IMR-90 (cell line): ENCODE results near the gene CDK5R1. TPM values are rescaled to one million over a fixed set of nuclear protein-coding genes. Genes with fewer than 3 reads are reported as not detected.

Source experiments
- ATAC-seq: fragments of 200-7000 bp; cut with Tn5 transposase; 2 replicates; pipeline ENCODE4 v1.9.1; 2020; ENCODE audit warnings: low read depth, mild to moderate bottlenecking, moderate library complexity
- BruUV-seq: library from RNA; stranded (reverse); fragments of 400-500 nt; replicated peaks from 2 replicates; lab custom pipeline; 2021; lab: Mats Ljungman, UMichigan
- CTCF ChIA-PET: fragments of 300-600 bp; formaldehyde crosslinking; extraction: SDS; loops from one replicate; lab custom pipeline; 2021; ENCODE audit warnings: antibody characterized with exemption; lab: Yijun Ruan, JAX
- POLR2A ChIA-PET: fragments of 300-600 bp; sonication (Branson Sonifier 250); formaldehyde crosslinking; loops from one replicate; lab custom pipeline; 2022; ENCODE audit warnings: antibody characterized with exemption; ENCODE audit not compliant: unreplicated experiment; lab: Charles Lee
- DNase-seq: peaks from one replicate; pipeline ENCODE4 v3.0.0; 2013
- H2AFZ ChIP-seq: replicated peaks from 2 replicates; pipeline ENCODE3; 2013; ENCODE audit warnings: low read length, mild to moderate bottlenecking; ENCODE audit not compliant: poor library complexity
- H2AK5ac ChIP-seq: 2 replicates; pipeline ENCODE4 v1.6.1; 2013; ENCODE audit warnings: low read depth, low read length, inconsistent platforms
- H2AK9ac ChIP-seq: replicated peaks from 2 replicates; pipeline ENCODE3; 2013; ENCODE audit warnings: mild to moderate bottlenecking, low read depth, low read length, moderate library complexity; ENCODE audit not compliant: poor library complexity
- H2BK120ac ChIP-seq: 2 replicates; pipeline ENCODE4 v1.6.1; 2013; ENCODE audit warnings: low read depth, low read length, inconsistent platforms
- H2BK15ac ChIP-seq: 3 replicates; pipeline ENCODE4 v1.6.1; 2013; ENCODE audit warnings: low read depth, low read length, inconsistent platforms
- H2BK20ac ChIP-seq: 2 replicates; pipeline ENCODE4 v1.6.1; 2013; ENCODE audit warnings: low read depth, mild to moderate bottlenecking, inconsistent platforms, low read length, moderate library complexity
- H2BK5ac ChIP-seq: 2 replicates; pipeline ENCODE4 v1.6.1; 2013; ENCODE audit warnings: mild to moderate bottlenecking, low read depth, low read length, inconsistent platforms; ENCODE audit not compliant: poor library complexity, severe bottlenecking
- H3K14ac ChIP-seq: replicated peaks from 2 replicates; pipeline ENCODE4 v1.6.1; 2013; ENCODE audit warnings: low read depth, low read length, inconsistent platforms
- H3K18ac ChIP-seq: 2 replicates; pipeline ENCODE4 v1.6.1; 2013; ENCODE audit warnings: low read depth, low read length, control low read depth
- H3K23ac ChIP-seq: 2 replicates; pipeline ENCODE4 v1.6.1; 2013; ENCODE audit warnings: low read depth, low read length, inconsistent platforms
- H3K27ac ChIP-seq: 2 replicates; pipeline ENCODE4 v1.5.1; 2013; ENCODE audit warnings: mild to moderate bottlenecking, control low read depth, low read length; ENCODE audit not compliant: insufficient read depth
- H3K27me3 ChIP-seq: 2 replicates; pipeline ENCODE4 v1.6.1; 2013; ENCODE audit warnings: low read length; ENCODE audit not compliant: control insufficient read depth, insufficient read depth
- H3K36me3 ChIP-seq: 2 replicates; pipeline ENCODE4 v1.6.1; 2013; ENCODE audit warnings: low read length, mixed read lengths; ENCODE audit not compliant: control insufficient read depth, insufficient read depth
- H3K4ac ChIP-seq: 2 replicates; pipeline ENCODE4 v1.6.1; 2013; ENCODE audit warnings: low read depth, low read length, inconsistent platforms
- H3K4me1 ChIP-seq: 2 replicates; pipeline ENCODE4 v1.6.1; 2013; ENCODE audit warnings: low read length, mixed read lengths; ENCODE audit not compliant: control insufficient read depth, insufficient read depth
- H3K4me2 ChIP-seq: 2 replicates; pipeline ENCODE4 v1.6.1; 2013; ENCODE audit warnings: low read depth, mild to moderate bottlenecking, control low read depth, low read length, moderate library complexity
- H3K4me3 ChIP-seq: 2 replicates; pipeline ENCODE4 v1.5.1; 2013; ENCODE audit warnings: low read depth, mild to moderate bottlenecking, control low read depth, low read length, moderate library complexity; ENCODE audit not compliant: insufficient read depth
- H3K56ac ChIP-seq: 2 replicates; pipeline ENCODE4 v1.6.1; 2013; ENCODE audit warnings: low read length, inconsistent platforms; ENCODE audit not compliant: insufficient read depth; ENCODE audit errors: extremely low read depth
- H3K79me1 ChIP-seq, 2 experiments: 2 replicates each; pipeline ENCODE4 v1.6.1; 2013; ENCODE audit warnings: low read length in 2 of 2, inconsistent platforms in 1 of 2, low read depth in 1 of 2
- H3K9ac ChIP-seq: 2 replicates; pipeline ENCODE4 v1.6.1; 2013; ENCODE audit warnings: low read depth, low read length, control low read depth
- H3K9me1 ChIP-seq: 2 replicates; pipeline ENCODE4 v1.6.1; 2013; ENCODE audit warnings: low read length, inconsistent platforms; ENCODE audit not compliant: insufficient read depth
- H3K9me3 ChIP-seq: 2 replicates; pipeline ENCODE4 v1.6.1; 2013; ENCODE audit warnings: low read length; ENCODE audit not compliant: control insufficient read depth, insufficient read depth
- H4K20me1 ChIP-seq: 2 replicates; pipeline ENCODE4 v1.6.1; 2013; ENCODE audit warnings: low read length, inconsistent platforms; ENCODE audit not compliant: insufficient read depth
- H4K5ac ChIP-seq: 2 replicates; pipeline ENCODE4 v1.6.1; 2013; ENCODE audit warnings: mild to moderate bottlenecking, low read depth, low read length, control low read depth
- H4K8ac ChIP-seq, 2 experiments: 2 replicates each; pipeline ENCODE4 v1.6.1; 2013; ENCODE audit warnings: low read depth in 2 of 2, low read length in 2 of 2, control low read depth in 1 of 2, inconsistent platforms in 1 of 2
- H4K91ac ChIP-seq: 2 replicates; pipeline ENCODE4 v1.6.1; 2013; ENCODE audit warnings: low read depth, low read length, inconsistent platforms; ENCODE audit not compliant: insufficient read depth
- CEBPB ChIP-seq: IDR thresholded peaks from 2 replicates; pipeline ENCODE4 v1.6.1; 2012; ENCODE audit warnings: low read depth, low read length, improper control_type of control experiment
- CHD1 ChIP-seq: IDR thresholded peaks from 2 replicates; pipeline ENCODE4 v1.6.1; 2012; ENCODE audit warnings: low read depth, low read length, improper control_type of control experiment
- RAD21 ChIP-seq: IDR thresholded peaks from 2 replicates; pipeline ENCODE4 v1.6.1; 2012; ENCODE audit warnings: low read length, improper control_type of control experiment
- SMC3 ChIP-seq: fragments of 150-350 bp; IDR thresholded peaks from 2 replicates; pipeline ENCODE4 v1.6.1; 2016; ENCODE audit warnings: low read depth, mild to moderate bottlenecking, antibody characterized with exemption, low read length, moderate library complexity
- WGBS, 2 experiments: methylation state at CpG; one replicate each; pipeline versions ENCODE4 v1.1.5 to v1.1.7; 2013; ENCODE audit warnings: missing lambda C conversion rate in 2 of 2; ENCODE audit not compliant: insufficient read length in 1 of 2; ENCODE audit errors: extremely low coverage in 2 of 2; 5-methylcytosine and 5-hydroxymethylcytosine counted together
- dilution Hi-C: fragments of 300-500 bp; cut with HindIII; formaldehyde crosslinking; loops from one replicate; pipeline ENCODE4 v1.14.3; 2018; ENCODE audit warnings: low sequenced_read_pairs; ENCODE audit not compliant: unreplicated experiment
- in situ Hi-C: fragments of 300-500 bp; cut with MboI; formaldehyde crosslinking; loops from 3 replicates; pipeline ENCODE4 v1.14.3; 2019; ENCODE audit warnings: low sequenced_read_pairs, inconsistent platforms, mixed read lengths
- intact Hi-C: fragments of 100-400 bp; cut with micrococcal nuclease; formaldehyde crosslinking; loops from 2 replicates; pipeline ENCODE4 v1.10.0; 2022
- polyA plus RNA-seq, 3 experiments: library from polyadenylated mRNA; depleted of rRNA; stranded (reverse); fragments of >200 nt; gene quantifications; 2 replicates each; pipeline ENCODE4 v1.2.3, GENCODE V29; 2012; ENCODE audit warnings: low replicate concordance in 1 of 3
- total RNA-seq: library from RNA; depleted of rRNA; stranded (reverse); fragments of >200 nt; gene quantifications from 2 replicates; pipeline ENCODE4 v1.2.3, GENCODE V29; 2012
- TF ChIP-seq, protein P1 (sequence below): conservative IDR thresholded peaks from 2 replicates; pipeline ENCODE4 v1.5.1; 2012; ENCODE audit warnings: mild to moderate bottlenecking, low read depth, low read length, improper control_type of control experiment

The CDK5R1 gene
- total and polyA plus RNA-seq, 2 of the 4 experiments (the other 2 are of a cell fraction): 0.36 to 0.74 TPM

DNA sequence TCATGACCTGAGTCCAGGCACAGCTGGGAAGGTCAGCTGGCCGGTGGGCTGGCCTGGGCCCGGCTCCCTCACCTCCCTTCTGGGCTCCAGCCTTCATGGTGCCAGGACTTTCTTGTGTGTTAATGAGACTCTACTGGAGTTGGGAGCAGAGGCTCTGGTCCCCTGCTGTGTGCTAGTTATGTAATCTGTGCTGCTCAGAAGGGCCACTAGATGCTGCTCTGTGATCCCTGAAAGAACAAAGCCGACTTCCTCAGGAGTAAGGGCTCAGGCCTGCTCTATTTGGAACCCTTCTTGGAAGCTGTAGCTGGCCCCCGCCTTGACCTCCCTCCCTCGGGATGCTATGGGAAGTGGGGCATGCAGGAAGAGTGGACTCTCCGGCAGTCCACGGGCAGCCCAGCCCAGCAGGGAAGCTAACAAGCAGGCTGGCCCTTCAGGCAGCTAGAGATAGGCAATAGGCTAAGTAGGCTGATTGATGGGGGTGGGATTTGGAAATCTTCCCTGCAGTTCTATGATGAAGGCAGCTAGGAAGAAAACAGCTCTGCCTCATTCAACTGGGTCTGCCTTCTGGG, 3.3 kb upstream of the CDK5R1 start:
- peaks cover 5% of the 10 kb centered on the region; the same call in 1 of the 2 replicates for H3K4me1 ChIP-seq
- no peak overlapping the region for H4K8ac ChIP-seq
- H2AK9ac ChIP-seq: no peak overlapping the region
- no peak overlapping the region for H2BK15ac ChIP-seq
- no peak overlapping the region for H3K4ac ChIP-seq
- H3K79me1 ChIP-seq: peaks cover 0 to 6% of the 10 kb centered on the region in 2 experiments; a peak in 1 of 4 replicates
- H3K18ac ChIP-seq: no peak overlapping the region
- H3K27ac ChIP-seq: no peak overlapping the region
- ChIA-PET POLR2A (no interaction called here), CTCF (interaction anchor here (0.5 to 0.8 kb wide), 2 partner anchors 26 to 271 kb away, joined by 3 to 4 read pairs; no protein-coding TSS in a partner anchor)
- H3K27me3 ChIP-seq: no peaks in the 10 kb centered on the region
- no peak overlapping the region for H3K23ac ChIP-seq
- H2AK5ac ChIP-seq: no peak overlapping the region
- no peak overlapping the region for H4K91ac ChIP-seq
- BruUV-seq: no TSS peak
- WGBS, 2 experiments: no CpG with 5 or more reads among the region's 7 CpGs
- DNase-seq (peak; percentile 61), ATAC-seq (peak; percentile 22)
- no peak overlapping the region for H2BK120ac ChIP-seq
- dilution Hi-C loops: no loop called here
- no peak overlapping the region for H2BK5ac ChIP-seq
- H3K4me2 ChIP-seq: no peak overlapping the region
- no peak overlapping the region for H3K14ac ChIP-seq
- H3K56ac ChIP-seq: no peak overlapping the region
- no peak overlapping the region for H2BK20ac ChIP-seq
- peaks cover 4% of the 10 kb centered on the region for H3K9me1 ChIP-seq
- H2AFZ ChIP-seq: peak overlapping the region; percentile 47
- no peak overlapping the region for H4K5ac ChIP-seq
- H3K4me3 ChIP-seq: no peak overlapping the region
- in situ Hi-C loops: loop anchor here (25.0 kb wide), 1 partner anchor 279 kb away; no protein-coding TSS in a partner anchor
- H3K9me3 ChIP-seq: no peaks in the 10 kb centered on the region
- no peak for TF ChIP-seq CHD1
- no peak for TF ChIP-seq CEBPB
- peak; percentile 63 for TF ChIP-seq RAD21
- peak; percentile 42 for TF ChIP-seq SMC3
- TF ChIP-seq, protein P1, sequence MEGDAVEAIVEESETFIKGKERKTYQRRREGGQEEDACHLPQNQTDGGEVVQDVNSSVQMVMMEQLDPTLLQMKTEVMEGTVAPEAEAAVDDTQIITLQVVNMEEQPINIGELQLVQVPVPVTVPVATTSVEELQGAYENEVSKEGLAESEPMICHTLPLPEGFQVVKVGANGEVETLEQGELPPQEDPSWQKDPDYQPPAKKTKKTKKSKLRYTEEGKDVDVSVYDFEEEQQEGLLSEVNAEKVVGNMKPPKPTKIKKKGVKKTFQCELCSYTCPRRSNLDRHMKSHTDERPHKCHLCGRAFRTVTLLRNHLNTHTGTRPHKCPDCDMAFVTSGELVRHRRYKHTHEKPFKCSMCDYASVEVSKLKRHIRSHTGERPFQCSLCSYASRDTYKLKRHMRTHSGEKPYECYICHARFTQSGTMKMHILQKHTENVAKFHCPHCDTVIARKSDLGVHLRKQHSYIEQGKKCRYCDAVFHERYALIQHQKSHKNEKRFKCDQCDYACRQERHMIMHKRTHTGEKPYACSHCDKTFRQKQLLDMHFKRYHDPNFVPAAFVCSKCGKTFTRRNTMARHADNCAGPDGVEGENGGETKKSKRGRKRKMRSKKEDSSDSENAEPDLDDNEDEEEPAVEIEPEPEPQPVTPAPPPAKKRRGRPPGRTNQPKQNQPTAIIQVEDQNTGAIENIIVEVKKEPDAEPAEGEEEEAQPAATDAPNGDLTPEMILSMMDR: peak; percentile 58
- intact Hi-C loops: loop anchor here (1.0 kb wide), 1 partner anchor 272 kb away; no protein-coding TSS in a partner anchor
- H3K9ac ChIP-seq: no peak overlapping the region
- peaks cover 30% of the 10 kb centered on the region for H3K36me3 ChIP-seq
- no peaks in the 10 kb centered on the region; the same call in 1 of the 2 replicates for H4K20me1 ChIP-seq
